ENCODE measurements around the gene CLIC1.

CLIC1 gene

DNA sequence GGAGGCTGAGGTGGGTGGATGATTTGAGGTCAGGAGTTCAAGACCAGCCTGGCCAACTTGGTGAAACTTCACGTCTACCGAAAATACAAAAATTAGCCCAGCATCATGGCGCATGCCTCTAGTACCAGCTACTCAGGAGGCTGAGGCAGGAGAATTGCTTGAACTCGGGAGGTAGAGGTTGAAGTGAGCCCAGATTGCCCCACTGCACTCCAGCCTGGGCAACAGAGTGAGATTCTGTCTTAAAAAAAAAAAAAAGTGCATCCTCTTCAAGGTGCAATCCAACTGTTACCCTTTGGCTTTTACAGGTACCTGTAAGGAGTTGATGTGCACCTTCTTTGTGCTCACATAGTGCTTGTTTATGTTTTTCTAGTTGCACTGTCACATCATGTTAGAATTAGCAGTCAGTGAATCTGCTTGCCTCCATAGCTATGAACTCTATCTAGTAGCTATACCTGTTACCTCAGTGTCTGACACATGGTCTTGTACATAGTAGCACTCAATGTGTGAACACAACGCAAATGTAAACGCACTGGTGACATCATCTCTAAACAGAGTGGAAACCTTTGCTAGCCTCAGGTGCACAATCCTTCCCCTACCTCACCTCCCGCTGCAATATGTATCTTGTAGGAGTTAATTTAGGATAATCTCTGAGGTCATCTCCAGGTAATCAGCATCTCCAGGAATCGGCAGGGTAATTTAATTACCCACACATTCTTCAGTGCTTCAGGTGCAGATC, 13.1 kb upstream of the CLIC1 start:
- Histone ChIP-seq H3K4me3 (ENCODE audit: low read length) (no peak overlapping the region), H3K36me3 (ENCODE audit: control insufficient read depth, insufficient read depth, low read length, severe bottlenecking) (no peaks in the 10 kb centered on the region), H3K9me3 (ENCODE audit: control insufficient read depth, low read length) (no peaks in the 10 kb centered on the region), H3K27me3 (replicated peaks; ENCODE audit: control insufficient read depth, insufficient read depth, low read length) (no peaks in the 10 kb centered on the region), H3K9ac (ENCODE audit: low read length) (no peak overlapping the region), H3K4me1 (ENCODE audit: control insufficient read depth, insufficient read depth, low read length) (peaks cover 15% of the 10 kb centered on the region)
- DNase-seq (ENCODE audit: low read depth), result no peak

DNA sequence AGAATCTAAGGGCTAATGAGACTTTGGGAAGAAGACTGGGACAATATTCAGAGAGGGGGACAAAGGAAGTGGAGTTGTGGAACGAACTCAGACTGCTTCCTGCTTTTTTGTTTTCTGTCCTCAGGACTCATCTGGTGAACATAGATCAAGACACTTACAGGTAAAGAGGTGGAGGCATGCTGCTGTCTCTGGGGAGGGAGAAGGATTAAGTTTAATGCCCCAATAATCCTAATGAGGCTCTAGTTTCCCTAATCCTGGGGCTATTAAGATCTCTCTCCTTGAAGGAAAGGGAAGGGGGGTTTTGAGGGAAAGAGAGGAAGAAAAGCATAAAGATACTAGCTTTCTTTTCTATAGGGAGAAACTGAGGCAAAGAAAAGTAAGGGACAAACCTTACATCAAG, 8.1 kb upstream of the CLIC1 start:
- Histone ChIP-seq H3K36me3 (ENCODE audit: control insufficient read depth, insufficient read depth, low read length, severe bottlenecking) (no peaks in the 10 kb centered on the region), H3K9me3 (ENCODE audit: control insufficient read depth, low read length) (no peaks in the 10 kb centered on the region), H3K27me3 (replicated peaks; ENCODE audit: control insufficient read depth, insufficient read depth, low read length) (no peaks in the 10 kb centered on the region), H3K9ac (ENCODE audit: low read length) (no peak overlapping the region), H3K4me3 (ENCODE audit: low read length) (no peak overlapping the region), H3K4me1 (ENCODE audit: control insufficient read depth, insufficient read depth, low read length) (peaks cover 19% of the 10 kb centered on the region)
- no peak for DNase-seq (ENCODE audit: low read depth)

DNA sequence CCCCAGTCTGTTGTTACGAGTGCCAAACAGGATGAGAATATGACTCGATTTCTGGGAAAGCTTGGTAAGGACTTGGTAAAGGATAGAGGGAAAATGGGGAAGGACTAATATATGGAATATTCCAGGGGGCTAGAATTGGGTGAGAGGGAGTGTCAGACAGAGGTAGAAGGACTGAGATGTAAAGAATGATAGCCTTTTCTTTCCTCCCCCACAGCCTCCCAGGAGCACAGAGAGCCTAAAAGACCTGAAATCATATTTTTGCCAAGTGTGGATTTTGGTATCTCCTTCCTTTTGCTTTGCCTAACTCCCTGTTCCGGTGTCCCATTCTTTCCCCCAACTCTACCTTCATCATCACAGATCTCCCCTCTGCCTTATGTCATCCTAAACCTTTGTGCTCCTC, 6.6 kb upstream of the CLIC1 start:
- H3K4me1 ChIP-seq (ENCODE audit: control insufficient read depth, insufficient read depth, low read length), result peaks cover 31% of the 10 kb centered on the region
- H3K36me3 ChIP-seq (ENCODE audit: control insufficient read depth, insufficient read depth, low read length, severe bottlenecking), result no peaks in the 10 kb centered on the region
- DNase-seq (ENCODE audit: low read depth), result no peak
- H3K4me3 ChIP-seq (ENCODE audit: low read length), result no peak overlapping the region
- no peaks in the 10 kb centered on the region for H3K27me3 ChIP-seq (replicated peaks; ENCODE audit: control insufficient read depth, insufficient read depth, low read length)
- no peak overlapping the region for H3K9ac ChIP-seq (ENCODE audit: low read length)
- H3K9me3 ChIP-seq (ENCODE audit: control insufficient read depth, low read length), result no peaks in the 10 kb centered on the region

DNA sequence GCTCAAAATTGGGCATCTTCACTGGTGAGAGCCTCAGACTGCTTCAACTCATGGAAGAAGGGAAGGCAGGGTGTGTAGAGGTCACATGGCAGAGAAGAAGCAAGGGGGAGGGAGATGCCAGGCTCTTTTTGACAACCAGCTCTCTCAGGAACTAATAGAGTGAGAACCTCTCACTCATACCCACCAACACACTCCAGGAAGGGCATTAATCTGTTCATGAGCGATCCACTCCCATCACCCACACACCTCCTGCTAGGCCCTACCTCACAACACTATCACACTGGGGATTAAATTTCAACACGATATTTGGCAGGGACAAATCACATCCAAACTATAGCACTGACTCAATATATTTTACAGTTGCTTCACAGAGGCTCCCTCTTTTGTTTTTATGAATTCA, 5.5 kb upstream of the CLIC1 start:
- Histone ChIP-seq H3K4me1 (ENCODE audit: control insufficient read depth, insufficient read depth, low read length) (peaks cover 34% of the 10 kb centered on the region), H3K27me3 (replicated peaks; ENCODE audit: control insufficient read depth, insufficient read depth, low read length) (no peaks in the 10 kb centered on the region), H3K4me3 (ENCODE audit: low read length) (no peak overlapping the region), H3K9me3 (ENCODE audit: control insufficient read depth, low read length) (no peaks in the 10 kb centered on the region), H3K9ac (ENCODE audit: low read length) (no peak overlapping the region), H3K36me3 (ENCODE audit: control insufficient read depth, insufficient read depth, low read length, severe bottlenecking) (no peaks in the 10 kb centered on the region)
- no peak for DNase-seq (ENCODE audit: low read depth)

DNA sequence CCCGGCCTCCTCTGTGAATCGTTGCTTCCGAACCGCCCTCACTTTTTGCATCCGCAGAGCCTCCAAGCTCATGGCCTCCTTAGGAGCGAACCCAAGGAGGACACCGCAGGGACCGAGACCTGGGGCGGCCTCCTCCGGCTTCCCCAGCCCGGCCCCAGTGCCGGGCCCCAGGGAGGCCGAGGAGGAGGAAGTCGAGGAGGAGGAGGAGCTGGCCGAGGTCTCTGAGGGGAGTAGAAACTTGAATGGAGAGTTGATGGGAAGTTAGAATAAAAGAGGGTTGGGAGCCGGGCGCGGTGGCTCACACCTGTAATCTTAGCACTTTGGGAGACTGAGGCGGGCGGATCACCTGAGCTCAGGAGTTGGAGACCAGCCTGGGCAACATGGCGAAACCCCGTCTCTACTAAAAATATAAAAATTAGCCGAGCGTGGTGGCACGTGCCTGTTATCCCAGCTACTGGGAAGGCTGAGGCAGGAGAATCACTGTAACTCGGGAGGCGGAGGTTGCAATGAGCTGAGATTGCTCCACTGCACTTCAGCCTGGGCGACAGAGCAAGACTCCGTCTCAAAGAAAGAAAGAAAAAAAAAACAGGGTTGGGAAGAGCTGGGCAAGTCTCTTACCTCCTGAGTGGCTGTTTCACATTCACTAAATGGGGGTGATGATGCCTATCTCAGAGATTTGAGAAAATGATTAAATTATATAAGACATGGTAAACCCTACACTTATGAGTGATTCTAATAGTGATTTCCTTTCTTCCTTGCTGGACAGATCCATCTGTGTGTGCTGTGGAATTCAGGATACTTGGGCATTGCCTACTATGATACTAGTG, 4.3 kb upstream of the CLIC1 start:
- Histone ChIP-seq H3K36me3 (ENCODE audit: control insufficient read depth, insufficient read depth, low read length, severe bottlenecking) (no peaks in the 10 kb centered on the region), H3K27me3 (replicated peaks; ENCODE audit: control insufficient read depth, insufficient read depth, low read length) (no peaks in the 10 kb centered on the region), H3K9ac (ENCODE audit: low read length) (peak overlapping the region; percentile 84), H3K4me1 (ENCODE audit: control insufficient read depth, insufficient read depth, low read length) (peaks cover 38% of the 10 kb centered on the region), H3K9me3 (ENCODE audit: control insufficient read depth, low read length) (no peaks in the 10 kb centered on the region), H3K4me3 (ENCODE audit: low read length) (peak overlapping the region; percentile 91)
- no peak for DNase-seq (ENCODE audit: low read depth)

DNA sequence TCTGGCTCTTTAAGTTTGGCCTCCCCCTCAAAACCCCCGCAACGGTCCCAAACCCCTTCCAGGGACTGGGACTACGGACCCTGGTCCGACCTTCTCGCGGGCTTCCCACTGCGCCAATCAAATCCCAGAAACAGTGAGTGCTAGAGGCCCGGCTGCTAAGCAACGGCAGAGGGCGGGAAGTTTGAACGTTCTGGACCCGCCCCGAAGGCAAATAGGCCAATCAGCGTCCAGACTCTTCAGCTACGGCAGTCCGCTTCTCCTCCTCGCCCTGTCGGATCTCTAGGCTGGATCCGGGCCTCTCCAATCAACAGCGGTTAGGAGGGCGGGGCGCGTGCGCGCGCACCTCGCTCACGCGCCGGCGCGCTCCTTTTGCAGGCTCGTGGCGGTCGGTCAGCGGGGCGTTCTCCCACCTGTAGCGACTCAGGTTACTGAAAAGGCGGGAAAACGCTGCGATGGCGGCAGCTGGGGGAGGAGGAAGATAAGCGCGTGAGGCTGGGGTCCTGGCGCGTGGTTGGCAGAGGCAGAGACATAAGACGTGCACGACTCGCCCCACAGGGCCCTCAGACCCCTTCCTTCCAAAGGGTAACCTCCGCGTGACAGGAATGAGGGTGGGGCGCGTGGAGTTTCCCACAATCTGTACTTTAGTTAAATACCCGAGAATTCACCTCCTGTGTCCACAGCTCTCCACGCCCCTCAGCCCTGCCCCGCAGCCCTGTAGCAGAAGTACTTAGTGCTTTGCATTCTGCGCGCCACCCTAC, 3.5 kb upstream of the CLIC1 start, which contains the start of gene MSH5:
MSH5 (plus strand) TSS at position 367 of the 758 bp plus-strand sequence. CDS start 462 bp downstream, outside the sequence.
- Histone ChIP-seq H3K9ac (ENCODE audit: low read length) (peak within 1 kb of the TSS; percentile 84), H3K36me3 (ENCODE audit: control insufficient read depth, insufficient read depth, low read length, severe bottlenecking) (no peaks in the 10 kb centered on the region), H3K4me1 (ENCODE audit: control insufficient read depth, insufficient read depth, low read length) (peaks cover 43% of the 10 kb centered on the region), H3K4me3 (ENCODE audit: low read length) (peak within 1 kb of the TSS; percentile 91), H3K27me3 (replicated peaks; ENCODE audit: control insufficient read depth, insufficient read depth, low read length) (no peaks in the 10 kb centered on the region), H3K9me3 (ENCODE audit: control insufficient read depth, low read length) (no peaks in the 10 kb centered on the region)
- peak; percentile 100 for DNase-seq (ENCODE audit: low read depth)

DNA sequence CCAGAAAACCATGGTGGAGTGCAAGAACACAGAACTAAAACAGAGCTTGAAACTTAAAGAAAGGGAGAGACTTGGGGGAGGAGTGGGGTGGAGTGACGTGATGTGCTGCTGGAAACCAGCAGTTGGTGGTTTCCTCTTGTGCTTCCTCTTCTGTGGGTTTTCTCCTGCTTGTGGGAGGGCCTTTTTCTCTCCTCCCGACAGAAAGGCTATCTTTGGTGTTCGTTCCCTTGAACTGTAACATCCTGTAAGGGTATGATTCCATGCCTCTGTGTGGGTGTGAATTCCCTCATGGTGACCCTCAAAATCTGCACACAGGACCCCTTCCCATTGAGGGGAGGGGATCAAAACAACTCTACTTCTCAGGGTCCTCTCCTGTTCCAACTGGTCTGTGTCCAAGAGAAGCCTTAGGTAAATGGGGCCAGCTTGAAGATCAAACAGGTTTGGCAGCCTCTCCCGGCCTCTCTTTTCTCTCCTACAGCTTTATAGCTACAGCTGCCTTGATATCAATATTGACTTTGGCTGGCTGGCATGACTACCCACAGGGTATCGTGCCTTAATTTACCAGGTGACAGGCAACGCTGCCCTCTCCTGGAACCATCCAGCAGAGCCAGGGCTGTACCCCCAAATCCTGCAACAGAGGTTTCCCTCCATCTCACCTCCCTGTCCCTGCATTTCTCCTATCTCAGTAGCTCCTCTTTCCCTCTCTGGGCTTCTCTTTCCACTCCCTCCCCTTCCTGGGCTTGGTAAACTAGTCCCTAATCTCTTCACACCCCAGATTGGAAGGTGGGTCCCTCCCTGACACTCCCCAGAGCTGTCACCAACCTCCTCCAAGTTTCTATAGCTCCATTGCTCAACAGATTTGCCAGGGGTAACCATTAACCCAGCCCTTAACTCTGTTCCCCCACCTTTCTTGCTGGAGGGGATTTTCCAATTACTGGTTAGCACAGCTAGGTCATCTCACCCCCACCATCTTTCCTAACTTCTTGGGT, 2.0 kb upstream of the CLIC1 start:
- peak overlapping the region; percentile 38 for H3K4me3 ChIP-seq (ENCODE audit: low read length)
- peak; percentile 71 for DNase-seq (ENCODE audit: low read depth)
- H3K4me1 ChIP-seq (ENCODE audit: control insufficient read depth, insufficient read depth, low read length), result peaks cover 55% of the 10 kb centered on the region
- H3K27me3 ChIP-seq (replicated peaks; ENCODE audit: control insufficient read depth, insufficient read depth, low read length), result no peaks in the 10 kb centered on the region
- no peaks in the 10 kb centered on the region for H3K9me3 ChIP-seq (ENCODE audit: control insufficient read depth, low read length)
- peaks cover 10% of the 10 kb centered on the region for H3K36me3 ChIP-seq (ENCODE audit: control insufficient read depth, insufficient read depth, low read length, severe bottlenecking)
- H3K9ac ChIP-seq (ENCODE audit: low read length), result peak overlapping the region; percentile 52

DNA sequence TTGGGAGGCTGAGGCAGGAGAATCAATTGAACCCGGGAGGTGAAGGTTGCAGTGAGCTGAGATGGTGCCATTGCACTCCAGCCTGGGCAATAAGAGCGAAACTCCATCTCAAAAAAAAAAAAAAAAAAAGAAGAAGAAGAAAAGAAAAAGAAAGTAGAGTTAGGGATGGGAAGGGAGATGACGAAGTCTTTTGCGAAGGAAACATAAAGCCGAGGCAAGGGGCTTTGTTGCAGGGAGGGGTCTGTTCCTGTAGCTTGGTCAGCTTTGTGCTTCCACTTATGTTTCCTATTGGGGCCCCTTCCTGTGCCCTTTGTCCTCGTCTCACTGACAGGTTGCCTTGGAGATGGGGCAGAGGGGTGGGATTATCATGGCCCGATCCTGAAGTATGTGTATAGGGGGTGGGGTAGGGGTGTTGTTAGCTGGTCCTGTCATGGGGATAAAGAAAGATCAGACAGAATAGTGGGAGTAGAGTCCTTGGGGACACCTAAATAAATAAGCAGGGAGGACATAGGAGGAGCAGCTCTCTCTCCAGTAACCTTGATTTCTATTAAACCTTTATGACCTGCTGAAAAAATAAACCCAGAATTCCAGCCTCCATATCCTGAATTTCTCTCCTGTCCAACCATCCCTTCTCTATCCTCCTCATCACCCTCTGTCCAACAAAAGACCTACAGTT, 1.1 kb upstream of the CLIC1 start:
- Histone ChIP-seq H3K36me3 (ENCODE audit: control insufficient read depth, insufficient read depth, low read length, severe bottlenecking) (peaks cover 15% of the 10 kb centered on the region), H3K4me3 (ENCODE audit: low read length) (peak overlapping the region; percentile 38), H3K9ac (ENCODE audit: low read length) (peak overlapping the region; percentile 52), H3K4me1 (ENCODE audit: control insufficient read depth, insufficient read depth, low read length) (peaks cover 55% of the 10 kb centered on the region), H3K27me3 (replicated peaks; ENCODE audit: control insufficient read depth, insufficient read depth, low read length) (no peaks in the 10 kb centered on the region), H3K9me3 (ENCODE audit: control insufficient read depth, low read length) (no peaks in the 10 kb centered on the region)
- DNase-seq (ENCODE audit: low read depth), result no peak

DNA sequence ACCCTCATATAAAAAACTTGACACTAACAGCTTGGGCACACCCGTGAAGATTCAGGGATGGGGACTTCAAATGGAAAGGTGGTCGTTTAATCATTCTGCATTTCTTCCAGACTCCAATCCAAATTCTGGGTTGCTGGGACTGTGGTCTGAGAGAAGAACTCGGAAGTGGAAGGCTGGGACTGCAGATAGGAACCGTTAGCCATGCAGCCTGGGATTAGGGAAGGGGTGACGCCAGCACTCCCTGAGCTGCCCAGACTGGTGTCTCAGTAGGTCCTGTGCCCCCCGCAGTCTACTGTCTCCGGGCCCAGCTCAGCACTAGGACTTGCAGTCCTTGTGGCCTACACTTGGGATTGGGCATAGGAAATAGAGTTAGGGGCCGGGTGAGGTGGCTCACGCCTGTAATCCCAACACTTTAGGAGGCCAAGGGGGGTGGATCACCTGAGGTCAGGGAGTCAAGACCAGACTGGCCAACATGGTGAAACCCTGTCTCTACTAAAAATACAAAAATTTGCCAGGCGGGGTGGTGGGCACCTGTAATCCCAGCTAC, 511 bp upstream of the CLIC1 start:
- peaks cover 49% of the 10 kb centered on the region for H3K4me1 ChIP-seq (ENCODE audit: control insufficient read depth, insufficient read depth, low read length)
- H3K27me3 ChIP-seq (replicated peaks; ENCODE audit: control insufficient read depth, insufficient read depth, low read length), result no peaks in the 10 kb centered on the region
- peak overlapping the region; percentile 89 for H3K4me3 ChIP-seq (ENCODE audit: low read length)
- no peak for DNase-seq (ENCODE audit: low read depth)
- no peaks in the 10 kb centered on the region for H3K9me3 ChIP-seq (ENCODE audit: control insufficient read depth, low read length)
- peaks cover 22% of the 10 kb centered on the region for H3K36me3 ChIP-seq (ENCODE audit: control insufficient read depth, insufficient read depth, low read length, severe bottlenecking)
- peak overlapping the region; percentile 91 for H3K9ac ChIP-seq (ENCODE audit: low read length)
